Astrocyte (in vitro differentiated cells and primary cell): ENCODE results near the gene LCE1D.

Experiments used
- CTCF ChIP-seq: IDR thresholded peaks from 2 replicates; pipeline ENCODE4 v1.5.1; 2011; ENCODE audit warnings: low read depth, mild to moderate bottlenecking, inconsistent platforms, low read length, moderate library complexity; ENCODE audit not compliant: insufficient read depth
- EZH2 ChIP-seq: IDR thresholded peaks from 2 replicates; pipeline ENCODE4 v1.6.1; 2012; ENCODE audit warnings: mild to moderate bottlenecking, low read length, inconsistent platforms; ENCODE audit not compliant: insufficient read depth

- TF ChIP-seq CTCF (no peak), EZH2 (no peak)
These were observed 10.1 kb downstream of the LCE1D start, which contains the start of gene LCE1C for GRCh38 chr1:152806576-152806975.
